ENCODE results near the gene PEF1. TPM values are rescaled to one million over a fixed set of nuclear protein-coding genes. Genes with fewer than 3 reads are reported as not detected.

The PEF1 gene
- total RNA-seq, 4 donors from 2014 or later: 97.9 to 117 (median 103) TPM

- Histone ChIP-seq H3K27me3 (no peaks in the 10 kb centered on the region), H3K36me3 (peaks cover 17% of the 10 kb centered on the region), H3K4me1 (peaks cover 52% of the 10 kb centered on the region), H3K9me3 (no peaks in the 10 kb centered on the region), H3K27ac (no peak overlapping the region), H3K4me3 (no peak overlapping the region)
- 92% methylated on average over 7 of the region's 9 CpGs for WGBS
- TF ChIP-seq CTCF (IDR thresholded peaks at IDR 0.05) (no peak), EP300 (IDR thresholded peaks at IDR 0.05) (no peak), POLR2AphosphoS5 (IDR thresholded peaks at IDR 0.05) (no peak)
- DNase-seq (ENCODE audit: low spot score in 2 of 2): no peak
These were observed 19.9 kb upstream of the PEF1 start for GRCh38 chr1:31664528-31664927.

- Histone ChIP-seq H3K4me3 (no peak overlapping the region), H3K27me3 (no peaks in the 10 kb centered on the region), H3K27ac (no peak overlapping the region), H3K36me3 (peaks cover 21% of the 10 kb centered on the region), H3K9me3 (no peaks in the 10 kb centered on the region), H3K4me1 (peaks cover 46% of the 10 kb centered on the region)
- no peak for DNase-seq (ENCODE audit: low spot score in 2 of 2)
- TF ChIP-seq POLR2A (IDR thresholded peaks at IDR 0.05) (no peak), POLR2AphosphoS5 (IDR thresholded peaks at IDR 0.05) (no peak), EP300 (IDR thresholded peaks at IDR 0.05) (no peak), CTCF (IDR thresholded peaks at IDR 0.05) (peak; percentile 88 to 93)
- 58% methylated on average over 7 of the region's 9 CpGs for WGBS
These were observed 19.2 kb upstream of the PEF1 start for GRCh38 chr1:31663622-31664452.

- Histone ChIP-seq H3K4me3 (no peak overlapping the region), H3K27ac (no peak overlapping the region), H3K27me3 (no peaks in the 10 kb centered on the region), H3K36me3 (peaks cover 34% of the 10 kb centered on the region), H3K9me3 (no peaks in the 10 kb centered on the region), H3K4me1 (peaks cover 32% of the 10 kb centered on the region)
- 87% methylated on average over 4 of the region's 12 CpGs for WGBS
- DNase-seq (ENCODE audit: low spot score in 2 of 2): no peak
- TF ChIP-seq POLR2A (IDR thresholded peaks at IDR 0.05) (no peak), EP300 (IDR thresholded peaks at IDR 0.05) (no peak), CTCF (IDR thresholded peaks at IDR 0.05) (no peak), POLR2AphosphoS5 (IDR thresholded peaks at IDR 0.05) (no peak)
These were observed 17.8 kb upstream of the PEF1 start for GRCh38 chr1:31662463-31662862.

- no peak for TF ChIP-seq CTCF (IDR thresholded peaks at IDR 0.05)
- no peak for TF ChIP-seq EP300 (IDR thresholded peaks at IDR 0.05)
- no peak for TF ChIP-seq POLR2AphosphoS5 (IDR thresholded peaks at IDR 0.05)
- TF ChIP-seq POLR2A (IDR thresholded peaks at IDR 0.05): no peak
- Histone ChIP-seq H3K36me3 (peaks cover 40% of the 10 kb centered on the region), H3K27me3 (no peaks in the 10 kb centered on the region), H3K9me3 (no peaks in the 10 kb centered on the region), H3K27ac (no peak overlapping the region), H3K4me3 (no peak overlapping the region), H3K4me1 (peaks cover 26% of the 10 kb centered on the region)
- no peak for DNase-seq (ENCODE audit: low spot score in 2 of 2)
- WGBS: 89% methylated on average over 6 of the region's 6 CpGs
These were observed 17.2 kb upstream of the PEF1 start for GRCh38 chr1:31661856-31662255.

- H3K9me3 ChIP-seq: no peaks in the 10 kb centered on the region
- DNase-seq (ENCODE audit: low spot score in 2 of 2): no peak
- WGBS: 92% methylated on average over 4 of the region's 4 CpGs
- peaks cover 47% of the 10 kb centered on the region for H3K36me3 ChIP-seq
- no peak for TF ChIP-seq EP300 (IDR thresholded peaks at IDR 0.05)
- no peak for TF ChIP-seq POLR2AphosphoS5 (IDR thresholded peaks at IDR 0.05)
- TF ChIP-seq CTCF (IDR thresholded peaks at IDR 0.05): no peak
- TF ChIP-seq POLR2A (IDR thresholded peaks at IDR 0.05): no peak
- H3K27ac ChIP-seq: peak overlapping the region; percentile 24
- no peak overlapping the region for H3K4me3 ChIP-seq
- H3K27me3 ChIP-seq: no peaks in the 10 kb centered on the region
- H3K4me1 ChIP-seq: peaks cover 19% of the 10 kb centered on the region
These were observed 16.3 kb upstream of the PEF1 start for GRCh38 chr1:31660871-31661455.

Data from suprapubic skin (tissue), 4 donors.